HepG2 (cell line): ENCODE data around the gene RIPK1. TPM values are rescaled to one million over a fixed set of nuclear protein-coding genes. Genes with fewer than 3 reads are reported as not detected.

Experiments
- BCL6 ChIP-seq: IDR thresholded peaks from 2 replicates; pipeline ENCODE4 v1.6.1; 2016; ENCODE audit warnings: missing genetic modification reagents, missing compliant biosample characterization
- MBNL3 ChIP-seq: fragments of 250-450 bp; sonication (Bioruptor Pico); conservative IDR thresholded peaks from 2 replicates; pipeline ENCODE4 v1.8.0; 2022; ENCODE audit warnings: mild to moderate bottlenecking, inconsistent platforms
- PHF5A ChIP-seq: IDR thresholded peaks from one replicate; pipeline ENCODE4 v1.6.1; 2018; ENCODE audit warnings: low read depth, missing genetic modification reagents; ENCODE audit not compliant: unreplicated experiment
- REPIN1 ChIP-seq: sonication (generic); formaldehyde crosslinking; IDR thresholded peaks from 2 replicates; pipeline ENCODE4 v1.8.0; 2022; ENCODE audit warnings: missing genetic modification reagents, low read depth, mild to moderate bottlenecking, borderline replicate concordance
- SOX5 ChIP-seq: IDR thresholded peaks from 2 replicates; pipeline ENCODE4 v1.6.1; 2016; ENCODE audit warnings: borderline replicate concordance
- SSRP1 ChIP-seq: IDR thresholded peaks from 2 replicates; pipeline ENCODE4 v1.6.1; 2016; ENCODE audit warnings: control low read depth
- TSC22D2 ChIP-seq: sonication (generic); formaldehyde crosslinking; IDR thresholded peaks from 2 replicates; pipeline ENCODE4 v1.5.1; 2020; ENCODE audit warnings: missing genetic modification reagents, mild to moderate bottlenecking, borderline replicate concordance
- XBP1 ChIP-seq: sonication (generic); formaldehyde crosslinking; IDR thresholded peaks from 2 replicates; pipeline ENCODE4 v1.5.0; 2020; ENCODE audit warnings: missing genetic modification reagents
- ZFP1 ChIP-seq: IDR thresholded peaks from 2 replicates; pipeline ENCODE4 v1.6.1; 2016
- ZFP82 ChIP-seq: sonication (generic); formaldehyde crosslinking; IDR thresholded peaks from 2 replicates; pipeline ENCODE4 v1.5.1; 2020; ENCODE audit warnings: mild to moderate bottlenecking, missing genetic modification reagents, borderline replicate concordance
- ZFP91 ChIP-seq: sonication (generic); formaldehyde crosslinking; IDR thresholded peaks from 2 replicates; pipeline ENCODE4 v1.9.0; 2022; ENCODE audit warnings: missing genetic modification reagents, mild to moderate bottlenecking, borderline replicate concordance
- ZNF20 ChIP-seq: sonication (generic); formaldehyde crosslinking; IDR thresholded peaks from 2 replicates; pipeline ENCODE4 v1.4.0; 2020; ENCODE audit warnings: mild to moderate bottlenecking, moderate library complexity, missing genetic modification reagents
- ZNF24 ChIP-seq: fragments of 450-650 bp; IDR thresholded peaks from 2 replicates; pipeline ENCODE4 v1.6.1; 2017; ENCODE audit warnings: antibody characterized with exemption, mild to moderate bottlenecking
- ZNF264 ChIP-seq: sonication (generic); formaldehyde crosslinking; IDR thresholded peaks from 2 replicates; pipeline ENCODE4 v1.4.0; 2020; ENCODE audit warnings: missing genetic modification reagents
- ZNF335 ChIP-seq: sonication (generic); formaldehyde crosslinking; IDR thresholded peaks from 2 replicates; pipeline ENCODE4 v1.4.0; 2020; ENCODE audit warnings: missing genetic modification reagents
- ZNF549 ChIP-seq: sonication (generic); formaldehyde crosslinking; IDR thresholded peaks from 2 replicates; pipeline ENCODE4 v1.5.0; 2020; ENCODE audit warnings: missing genetic modification reagents
- ZNF557 ChIP-seq: sonication (generic); formaldehyde crosslinking; IDR thresholded peaks from 2 replicates; pipeline ENCODE4 v1.4.0; 2020; ENCODE audit warnings: missing genetic modification reagents
- ZNF598 ChIP-seq: sonication (generic); formaldehyde crosslinking; IDR thresholded peaks from 2 replicates; pipeline ENCODE4 v1.5.1; 2020; ENCODE audit warnings: mild to moderate bottlenecking, missing genetic modification reagents, borderline replicate concordance
- ZNF780A ChIP-seq: sonication (generic); formaldehyde crosslinking; IDR thresholded peaks from 2 replicates; pipeline ENCODE4 v1.8.0; 2022; ENCODE audit warnings: mild to moderate bottlenecking, missing genetic modification reagents, moderate library complexity
- polyA plus RNA-seq, 8 experiments: library from polyadenylated mRNA; depleted of rRNA in 3 of 8; stranded (reverse) in 7 of 8; unstranded in 1 of 8; fragments of >200 nt; fragmentation: Illumina TruSeq in 4 of 8; extraction: Trizol in 4 of 8; gene quantifications; 2 replicates each; pipeline versions ENCODE4 v1.2.1 to v1.2.3, GENCODE V29; 2011 to 2016; ENCODE audit warnings: low read depth in 4 of 8, missing spikeins in 1 of 8, mixed read lengths in 1 of 8; ENCODE audit not compliant: insufficient read depth in 1 of 8
- total RNA-seq, 5 experiments: library from RNA; depleted of rRNA; stranded (reverse); fragments of >200 nt; fragmentation: Illumina TruSeq; extraction: Trizol; gene quantifications; 2 replicates each; pipeline ENCODE4 v1.2.3, GENCODE V29; 2016; ENCODE audit warnings: low read depth in 1 of 5
- TF ChIP-seq, protein P1 (sequence below): sonication (generic); formaldehyde crosslinking; IDR thresholded peaks from 2 replicates; pipeline ENCODE4 v1.5.0; 2020; ENCODE audit warnings: mild to moderate bottlenecking, missing genetic modification reagents
- TF ChIP-seq, protein P2 (sequence below): fragments of 450-650 bp; IDR thresholded peaks from 2 replicates; pipeline ENCODE4 v1.6.1; 2017; ENCODE audit warnings: mild to moderate bottlenecking
- TF ChIP-seq, protein P3 (sequence below): sonication (generic); IDR thresholded peaks from 2 replicates; pipeline ENCODE4 v1.6.1; 2016; ENCODE audit warnings: low read depth, borderline replicate concordance
- TF ChIP-seq, protein P4 (sequence below): sonication (generic); formaldehyde crosslinking; IDR thresholded peaks from 2 replicates; pipeline ENCODE4 v1.5.1; 2020; ENCODE audit warnings: missing genetic modification reagents, mild to moderate bottlenecking, borderline replicate concordance

RIPK1 gene
- total and polyA plus RNA-seq, 2 of the 13 experiments (the other 11 are each of a cell fraction or from before 2014, with no cell fraction given), result 9.0 to 10.3 TPM

DNA sequence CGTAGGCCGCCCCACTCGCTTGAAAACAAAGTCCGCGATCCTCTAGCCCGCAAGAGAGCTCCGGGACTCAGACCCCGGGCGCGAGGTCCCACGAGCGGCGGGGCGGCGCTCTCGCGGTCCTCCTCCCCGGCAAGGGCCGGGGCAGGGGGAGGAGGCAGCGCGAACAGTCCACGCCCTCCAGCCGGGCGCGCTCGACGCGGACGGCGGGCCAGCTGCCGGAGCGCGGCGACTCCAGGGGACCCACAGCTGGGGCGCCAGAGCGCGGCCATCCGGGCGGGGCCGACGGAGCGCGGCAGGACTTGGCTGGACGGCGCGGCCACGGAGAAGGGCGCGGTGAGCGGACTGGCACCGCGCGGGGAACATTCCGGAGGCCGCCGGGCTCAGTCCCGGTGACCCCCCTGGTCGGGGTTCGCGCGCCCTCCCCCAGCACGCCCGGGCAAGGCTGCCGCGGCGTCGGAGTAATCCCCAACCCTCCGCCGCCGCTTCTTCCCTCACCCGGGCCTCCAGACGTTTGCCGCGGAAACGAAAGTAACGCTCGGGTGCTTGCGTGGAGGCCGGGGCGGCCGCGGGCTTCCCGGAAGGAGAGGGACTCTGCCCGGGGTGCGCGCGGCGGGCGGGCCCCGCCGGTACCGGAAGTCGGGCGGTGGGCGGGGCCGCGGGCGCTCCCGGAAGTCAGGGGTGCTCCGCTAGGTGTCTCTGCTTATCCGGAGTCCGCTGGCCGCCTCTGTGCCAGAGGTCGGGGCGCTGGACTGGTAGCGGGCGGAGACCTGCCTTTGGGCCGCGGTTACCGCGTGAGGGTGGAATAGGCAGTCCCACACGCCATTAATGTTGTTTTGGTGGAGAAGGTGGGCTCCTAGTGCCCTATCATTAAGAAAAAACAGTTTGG, at the start of gene RIPK1 (continued):
- TF ChIP-seq ZNF335 (CRISPR knock-in tag) (0 out of 2 replicates have a peak, but pooled peaks have one; percentile 68), ZNF598 (CRISPR knock-in tag) (peak; percentile 72; the same call in 1 of the 2 replicates), ZNF24 (0 out of 2 replicates have a peak, but pooled peaks have one; percentile 29), ZFP91 (CRISPR knock-in tag) (peak; percentile 95), SSRP1 (no peak), ZNF780A (CRISPR knock-in tag) (peak; percentile 63), BCL6 (0 out of 2 replicates have a peak, but pooled peaks have one; percentile 21), ZFP82 (CRISPR knock-in tag) (peak; percentile 91), REPIN1 (CRISPR knock-in tag) (peak; percentile 93; the same call in 1 of the 2 replicates), ZNF557 (no peak), PHF5A (CRISPR knock-in tag) (peak; percentile 49), XBP1 (CRISPR knock-in tag) (no peak; the same call in 1 of the 2 replicates), MBNL3 (CRISPR knock-in tag) (no peak), ZNF549 (CRISPR knock-in tag) (no peak), TSC22D2 (CRISPR knock-in tag) (no peak; the same call in 1 of the 2 replicates), ZNF264 (peak; percentile 14; the same call in 1 of the 2 replicates), ZFP1 (CRISPR knock-in tag) (no peak), SOX5 (CRISPR knock-in tag) (0 out of 2 replicates have a peak, but pooled peaks have one; percentile 14), ZNF20 (no peak)
- TF ChIP-seq, protein P1, sequence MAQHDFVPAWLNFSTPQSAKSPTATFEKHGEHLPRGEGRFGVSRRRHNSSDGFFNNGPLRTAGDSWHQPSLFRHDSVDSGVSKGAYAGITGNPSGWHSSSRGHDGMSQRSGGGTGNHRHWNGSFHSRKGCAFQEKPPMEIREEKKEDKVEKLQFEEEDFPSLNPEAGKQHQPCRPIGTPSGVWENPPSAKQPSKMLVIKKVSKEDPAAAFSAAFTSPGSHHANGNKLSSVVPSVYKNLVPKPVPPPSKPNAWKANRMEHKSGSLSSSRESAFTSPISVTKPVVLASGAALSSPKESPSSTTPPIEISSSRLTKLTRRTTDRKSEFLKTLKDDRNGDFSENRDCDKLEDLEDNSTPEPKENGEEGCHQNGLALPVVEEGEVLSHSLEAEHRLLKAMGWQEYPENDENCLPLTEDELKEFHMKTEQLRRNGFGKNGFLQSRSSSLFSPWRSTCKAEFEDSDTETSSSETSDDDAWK (CRISPR knock-in tag), result no peak
- TF ChIP-seq, protein P2, sequence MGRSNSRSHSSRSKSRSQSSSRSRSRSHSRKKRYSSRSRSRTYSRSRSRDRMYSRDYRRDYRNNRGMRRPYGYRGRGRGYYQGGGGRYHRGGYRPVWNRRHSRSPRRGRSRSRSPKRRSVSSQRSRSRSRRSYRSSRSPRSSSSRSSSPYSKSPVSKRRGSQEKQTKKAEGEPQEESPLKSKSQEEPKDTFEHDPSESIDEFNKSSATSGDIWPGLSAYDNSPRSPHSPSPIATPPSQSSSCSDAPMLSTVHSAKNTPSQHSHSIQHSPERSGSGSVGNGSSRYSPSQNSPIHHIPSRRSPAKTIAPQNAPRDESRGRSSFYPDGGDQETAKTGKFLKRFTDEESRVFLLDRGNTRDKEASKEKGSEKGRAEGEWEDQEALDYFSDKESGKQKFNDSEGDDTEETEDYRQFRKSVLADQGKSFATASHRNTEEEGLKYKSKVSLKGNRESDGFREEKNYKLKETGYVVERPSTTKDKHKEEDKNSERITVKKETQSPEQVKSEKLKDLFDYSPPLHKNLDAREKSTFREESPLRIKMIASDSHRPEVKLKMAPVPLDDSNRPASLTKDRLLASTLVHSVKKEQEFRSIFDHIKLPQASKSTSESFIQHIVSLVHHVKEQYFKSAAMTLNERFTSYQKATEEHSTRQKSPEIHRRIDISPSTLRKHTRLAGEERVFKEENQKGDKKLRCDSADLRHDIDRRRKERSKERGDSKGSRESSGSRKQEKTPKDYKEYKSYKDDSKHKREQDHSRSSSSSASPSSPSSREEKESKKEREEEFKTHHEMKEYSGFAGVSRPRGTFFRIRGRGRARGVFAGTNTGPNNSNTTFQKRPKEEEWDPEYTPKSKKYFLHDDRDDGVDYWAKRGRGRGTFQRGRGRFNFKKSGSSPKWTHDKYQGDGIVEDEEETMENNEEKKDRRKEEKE, result no peak
- TF ChIP-seq, protein P3, sequence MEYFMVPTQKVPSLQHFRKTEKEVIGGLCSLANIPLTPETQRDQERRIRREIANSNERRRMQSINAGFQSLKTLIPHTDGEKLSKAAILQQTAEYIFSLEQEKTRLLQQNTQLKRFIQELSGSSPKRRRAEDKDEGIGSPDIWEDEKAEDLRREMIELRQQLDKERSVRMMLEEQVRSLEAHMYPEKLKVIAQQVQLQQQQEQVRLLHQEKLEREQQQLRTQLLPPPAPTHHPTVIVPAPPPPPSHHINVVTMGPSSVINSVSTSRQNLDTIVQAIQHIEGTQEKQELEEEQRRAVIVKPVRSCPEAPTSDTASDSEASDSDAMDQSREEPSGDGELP, result peak; percentile 26; the same call in 1 of the 2 replicates
- TF ChIP-seq, protein P4, sequence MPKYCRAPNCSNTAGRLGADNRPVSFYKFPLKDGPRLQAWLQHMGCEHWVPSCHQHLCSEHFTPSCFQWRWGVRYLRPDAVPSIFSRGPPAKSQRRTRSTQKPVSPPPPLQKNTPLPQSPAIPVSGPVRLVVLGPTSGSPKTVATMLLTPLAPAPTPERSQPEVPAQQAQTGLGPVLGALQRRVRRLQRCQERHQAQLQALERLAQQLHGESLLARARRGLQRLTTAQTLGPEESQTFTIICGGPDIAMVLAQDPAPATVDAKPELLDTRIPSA (CRISPR knock-in tag), result no peak
